Measurements from ENCODE around the gene MPI.

The MPI gene

GRCh38 chr15:74855857-74856256 is 34.0 kb upstream of the MPI start:
- ChIA-PET CTCF (interaction anchor here (0.6 to 2.4 kb wide), 4 partner anchors 8 to 368 kb away, joined by 3 to 10 read pairs (median 4); no protein-coding TSS in a partner anchor), POLR2A (interaction anchor here (0.7 to 2.1 kb wide), 2 partner anchors 51 to 192 kb away, joined by 5 to 10 read pairs; partner anchors contain the start of gene FAM219B)
- no peak overlapping the region for H3K27ac ChIP-seq (ENCODE audit: extremely low read depth, low read depth, low read length)
- TF ChIP-seq ZIC2 (tag by site-specific recombination; IDR thresholded peaks at IDR 0.05) (peak; percentile 76), ZNF341 (tag by site-specific recombination; IDR thresholded peaks at IDR 0.05; ENCODE audit: low read depth) (peak; percentile 85), ZNF791 (tag by site-specific recombination; IDR thresholded peaks at IDR 0.05) (no peak), SP3 (tag by site-specific recombination; IDR thresholded peaks at IDR 0.05) (no peak)
- H3K9me3 ChIP-seq (ENCODE audit: control insufficient read depth, insufficient read depth, low read depth, low read length), result no peaks in the 10 kb centered on the region
- H3K4me3 ChIP-seq (ENCODE audit: low read depth, low read length), result no peak overlapping the region
- peaks cover 14% of the 10 kb centered on the region for H3K4me1 ChIP-seq (ENCODE audit: control insufficient read depth, insufficient read depth, low read length)
- peaks cover 4 to 38% of the 10 kb centered on the region in 2 experiments for H3K36me3 ChIP-seq (ENCODE audit: control insufficient read depth in 2 of 2, insufficient read depth in 1 of 2, low read length in 2 of 2)

GRCh38 chr15:74856537-74856936 is 33.3 kb upstream of the MPI start:
- CTCF ChIA-PET, result interaction anchor here (0.6 to 2.4 kb wide), 6 partner anchors 12 to 1178 kb away, joined by 3 to 10 read pairs (median 4); no protein-coding TSS in a partner anchor
- Histone ChIP-seq H3K9me3 (ENCODE audit: control insufficient read depth, insufficient read depth, low read depth, low read length) (no peaks in the 10 kb centered on the region), H3K4me3 (ENCODE audit: low read depth, low read length) (no peak overlapping the region), H3K36me3 (ENCODE audit: control insufficient read depth in 2 of 2, insufficient read depth in 1 of 2, low read length in 2 of 2) (peaks cover 4 to 31% of the 10 kb centered on the region in 2 experiments), H3K27ac (ENCODE audit: extremely low read depth, low read depth, low read length) (no peak overlapping the region), H3K4me1 (ENCODE audit: control insufficient read depth, insufficient read depth, low read length) (peaks cover 14% of the 10 kb centered on the region)
- TF ChIP-seq ZNF324 (tag by site-specific recombination; IDR thresholded peaks at IDR 0.05) (no peak), ZNF121 (tag by site-specific recombination; IDR thresholded peaks at IDR 0.05) (peak; percentile 98), ZNF274 (IDR thresholded peaks at IDR 0.05; ENCODE audit: low read length) (no peak), ZNF274 (tag by site-specific recombination; IDR thresholded peaks at IDR 0.05; ENCODE audit: borderline replicate concordance) (no peak), BCL11A (tag by site-specific recombination; IDR thresholded peaks at IDR 0.05; ENCODE audit: low read depth) (no peak)
- POLR2A ChIA-PET, result interaction anchor here (0.7 to 2.1 kb wide), 4 partner anchors 38 to 192 kb away, joined by 3 to 10 read pairs (median 4); partner anchors contain the start of genes FAM219B and RPP25

- ChIA-PET POLR2A (interaction anchor here (0.7 to 0.8 kb wide), 2 partner anchors 37 to 100 kb away, joined by 3 to 4 read pairs; partner anchors contain the start of gene RPP25), CTCF (interaction anchor here (0.6 to 2.4 kb wide), 7 partner anchors 10 to 1179 kb away, joined by 3 to 10 read pairs (median 4); no protein-coding TSS in a partner anchor)
- Histone ChIP-seq H3K27ac (ENCODE audit: extremely low read depth, low read depth, low read length) (peak overlapping the region; percentile 42), H3K36me3 (ENCODE audit: control insufficient read depth in 2 of 2, insufficient read depth in 1 of 2, low read length in 2 of 2) (peaks cover 4 to 25% of the 10 kb centered on the region in 2 experiments), H3K4me3 (ENCODE audit: low read depth, low read length) (no peak overlapping the region), H3K9me3 (ENCODE audit: control insufficient read depth, insufficient read depth, low read depth, low read length) (no peaks in the 10 kb centered on the region), H3K4me1 (ENCODE audit: control insufficient read depth, insufficient read depth, low read length) (peaks cover 14% of the 10 kb centered on the region)
- TF ChIP-seq IKZF3 (tag by site-specific recombination; IDR thresholded peaks at IDR 0.05) (no peak), ZNF366 (tag by site-specific recombination; conservative IDR thresholded peaks at IDR 0.05) (peak; percentile 16; the same call in 1 of the 2 replicates), ZNF548 (tag by site-specific recombination; IDR thresholded peaks at IDR 0.05) (no peak), ZNF560 (tag by site-specific recombination; IDR thresholded peaks at IDR 0.05; ENCODE audit: borderline replicate concordance) (no peak), ZNF362 (tag by site-specific recombination; IDR thresholded peaks at IDR 0.05) (no peak), ZNF398 (tag by site-specific recombination; IDR thresholded peaks at IDR 0.05) (no peak), ZNF645 (tag by site-specific recombination; IDR thresholded peaks at IDR 0.05) (no peak), ZXDB (tag by site-specific recombination; IDR thresholded peaks at IDR 0.05) (no peak), ZNF692 (tag by site-specific recombination; IDR thresholded peaks at IDR 0.05) (0 out of 2 replicates have a peak, but pooled peaks have one; percentile 31), PATZ1 (tag by site-specific recombination; IDR thresholded peaks at IDR 0.05) (peak; percentile 18; the same call in 1 of the 2 replicates)
Measured at GRCh38 chr15:74857082-74857655, 32.7 kb upstream of the MPI start.

Measured in HEK293 (cell line).